Ovary (tissue), 3 donors: ENCODE measurements around the gene DOCK8.

ENCODE experiments used
- POLR2A ChIP-seq: fragments of 450-650 bp; IDR thresholded peaks from one replicate; pipeline ENCODE4 v1.6.1; 2017; ENCODE audit warnings: antibody characterized with exemption, mild to moderate bottlenecking, moderate library complexity
- TF ChIP-seq, protein P1 (sequence below), 3 donors: fragments of 450-650 bp in 2 of 3; fragments of 200-600 bp in 1 of 3; IDR thresholded peaks; one replicate each; pipeline versions ENCODE4 v1.5.1 to v1.8.0; 2016 to 2022; ENCODE audit warnings: antibody characterized with exemption in 3 of 3, mild to moderate bottlenecking in 1 of 3
- donor health status: DM: no; HTN: no; CAD: no.

DNA sequence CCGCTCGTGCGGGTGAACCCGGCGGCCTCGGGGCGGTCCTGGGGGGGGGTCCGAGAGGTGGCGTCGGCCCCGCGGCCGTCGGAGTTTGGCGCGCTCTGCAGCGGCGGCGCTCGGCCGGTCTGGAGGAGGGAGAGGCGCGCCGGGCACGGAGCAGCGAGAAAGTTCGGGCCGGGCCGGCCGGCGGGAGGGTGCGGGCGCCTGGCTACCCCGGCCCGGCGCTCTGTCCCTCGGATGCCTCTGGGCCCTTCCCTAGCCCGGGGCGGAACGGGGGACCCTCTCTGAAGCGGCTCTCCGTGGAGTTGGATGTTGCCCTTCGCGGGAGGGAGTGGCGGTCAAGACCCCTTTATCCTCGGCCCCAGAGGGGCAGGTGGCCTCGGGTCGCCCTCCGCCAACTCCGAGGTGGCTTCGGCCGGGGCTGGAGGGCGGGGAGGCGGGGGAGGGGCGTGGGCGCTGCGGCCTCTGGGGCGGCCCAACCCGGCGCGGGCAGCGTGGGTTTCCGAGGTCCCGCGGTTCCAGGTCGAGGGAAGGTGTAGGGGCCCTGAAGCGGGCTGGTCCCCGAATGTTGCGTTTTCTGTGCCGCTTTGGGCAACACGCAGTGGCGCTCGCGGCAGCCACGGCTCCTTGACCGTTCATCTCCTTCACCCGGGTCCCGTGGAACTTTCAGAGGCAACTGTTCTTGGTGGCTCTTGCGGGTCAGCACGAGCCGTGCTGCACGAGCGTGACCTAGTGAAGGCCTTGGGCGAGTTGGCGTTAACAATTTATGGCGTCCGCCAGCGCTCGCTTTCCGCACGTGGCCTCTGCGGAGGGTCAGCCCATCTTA lies 290.5 kb downstream of the DOCK8 start:
- no peak for TF ChIP-seq POLR2A
- TF ChIP-seq, protein P1, sequence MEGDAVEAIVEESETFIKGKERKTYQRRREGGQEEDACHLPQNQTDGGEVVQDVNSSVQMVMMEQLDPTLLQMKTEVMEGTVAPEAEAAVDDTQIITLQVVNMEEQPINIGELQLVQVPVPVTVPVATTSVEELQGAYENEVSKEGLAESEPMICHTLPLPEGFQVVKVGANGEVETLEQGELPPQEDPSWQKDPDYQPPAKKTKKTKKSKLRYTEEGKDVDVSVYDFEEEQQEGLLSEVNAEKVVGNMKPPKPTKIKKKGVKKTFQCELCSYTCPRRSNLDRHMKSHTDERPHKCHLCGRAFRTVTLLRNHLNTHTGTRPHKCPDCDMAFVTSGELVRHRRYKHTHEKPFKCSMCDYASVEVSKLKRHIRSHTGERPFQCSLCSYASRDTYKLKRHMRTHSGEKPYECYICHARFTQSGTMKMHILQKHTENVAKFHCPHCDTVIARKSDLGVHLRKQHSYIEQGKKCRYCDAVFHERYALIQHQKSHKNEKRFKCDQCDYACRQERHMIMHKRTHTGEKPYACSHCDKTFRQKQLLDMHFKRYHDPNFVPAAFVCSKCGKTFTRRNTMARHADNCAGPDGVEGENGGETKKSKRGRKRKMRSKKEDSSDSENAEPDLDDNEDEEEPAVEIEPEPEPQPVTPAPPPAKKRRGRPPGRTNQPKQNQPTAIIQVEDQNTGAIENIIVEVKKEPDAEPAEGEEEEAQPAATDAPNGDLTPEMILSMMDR (IDR thresholded peaks at IDR 0.05): no peak
